Tibial nerve (tissue), 4 donors: Measurements from ENCODE around the gene PLCG2.

Experiments
- EP300 ChIP-seq, 2 donors: sonication (generic); formaldehyde crosslinking; IDR thresholded peaks; one replicate each; pipeline ENCODE4 v1.6.1; 2017; ENCODE audit warnings: antibody characterized with exemption in 2 of 2, mild to moderate bottlenecking in 1 of 2
- POLR2A ChIP-seq, 2 donors: fragments of 450-650 bp; IDR thresholded peaks; one replicate each; pipeline ENCODE4 v1.6.1; 2017; ENCODE audit warnings: antibody characterized with exemption in 2 of 2, mild to moderate bottlenecking in 2 of 2, moderate library complexity in 2 of 2
- TF ChIP-seq, protein P1 (sequence below), 5 experiments: fragments of 200-600 bp in 3 of 5; fragments of 450-650 bp in 2 of 5; sonication (generic) in 3 of 5; IDR thresholded peaks; one replicate each; pipeline ENCODE4 v1.5.1; 2016 to 2019; ENCODE audit warnings: antibody characterized with exemption in 5 of 5, mild to moderate bottlenecking in 3 of 5, moderate library complexity in 2 of 5

DNA sequence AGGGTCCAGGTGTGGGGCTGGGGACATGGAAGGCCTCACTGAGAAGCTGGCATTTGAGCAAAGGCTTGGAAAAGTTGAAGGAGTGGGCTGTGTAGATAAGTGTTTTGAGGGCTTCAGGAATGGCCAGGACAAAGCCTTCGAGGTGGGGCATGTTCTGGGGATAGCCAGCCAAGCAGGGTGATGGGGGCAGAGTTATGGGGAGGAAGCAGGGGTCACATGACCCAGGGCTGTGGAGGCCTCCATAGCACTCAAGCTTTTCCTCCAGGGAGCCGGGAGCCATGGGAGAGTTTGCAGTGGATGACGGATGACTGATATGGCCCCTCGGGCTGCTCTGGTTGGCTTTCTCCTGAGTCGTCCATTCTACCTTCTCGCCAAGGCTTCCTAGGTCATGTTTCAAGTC lies 27.6 kb downstream of the PLCG2 start:
- TF ChIP-seq, protein P1, sequence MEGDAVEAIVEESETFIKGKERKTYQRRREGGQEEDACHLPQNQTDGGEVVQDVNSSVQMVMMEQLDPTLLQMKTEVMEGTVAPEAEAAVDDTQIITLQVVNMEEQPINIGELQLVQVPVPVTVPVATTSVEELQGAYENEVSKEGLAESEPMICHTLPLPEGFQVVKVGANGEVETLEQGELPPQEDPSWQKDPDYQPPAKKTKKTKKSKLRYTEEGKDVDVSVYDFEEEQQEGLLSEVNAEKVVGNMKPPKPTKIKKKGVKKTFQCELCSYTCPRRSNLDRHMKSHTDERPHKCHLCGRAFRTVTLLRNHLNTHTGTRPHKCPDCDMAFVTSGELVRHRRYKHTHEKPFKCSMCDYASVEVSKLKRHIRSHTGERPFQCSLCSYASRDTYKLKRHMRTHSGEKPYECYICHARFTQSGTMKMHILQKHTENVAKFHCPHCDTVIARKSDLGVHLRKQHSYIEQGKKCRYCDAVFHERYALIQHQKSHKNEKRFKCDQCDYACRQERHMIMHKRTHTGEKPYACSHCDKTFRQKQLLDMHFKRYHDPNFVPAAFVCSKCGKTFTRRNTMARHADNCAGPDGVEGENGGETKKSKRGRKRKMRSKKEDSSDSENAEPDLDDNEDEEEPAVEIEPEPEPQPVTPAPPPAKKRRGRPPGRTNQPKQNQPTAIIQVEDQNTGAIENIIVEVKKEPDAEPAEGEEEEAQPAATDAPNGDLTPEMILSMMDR (IDR thresholded peaks at IDR 0.05), result no peak
- no peak for TF ChIP-seq POLR2A (IDR thresholded peaks at IDR 0.05)
- TF ChIP-seq EP300 (IDR thresholded peaks at IDR 0.05), result no peak
